GM18873 (cell line): ENCODE results near the gene FOXP4.

Experiments used
- ATAC-seq: cut with Tn5 transposase; IDR thresholded peaks from one replicate; pipeline ENCODE4 v1.9.1; 2021; ENCODE audit warnings: mild to moderate bottlenecking, moderate library complexity, moderate number of reproducible peaks; ENCODE audit not compliant: unreplicated experiment, low FRiP score

Gene FOXP4

GRCh38 chr6:41640426-41640825, 94.2 kb downstream of the FOXP4 start:
- no peak for ATAC-seq

GRCh38 chr6:41641352-41641925, 95.3 kb downstream of the FOXP4 start:
- ATAC-seq, result no peak

GRCh38 chr6:41642090-41642959, 96.1 kb downstream of the FOXP4 start:
- ATAC-seq, result no peak

- no peak for ATAC-seq
Observed at GRCh38 chr6:41642960-41643898, 97.0 kb downstream of the FOXP4 start.

- ATAC-seq, result no peak
Observed at GRCh38 chr6:41643899-41644269, 97.7 kb downstream of the FOXP4 start.

GRCh38 chr6:41644297-41644879, 98.2 kb downstream of the FOXP4 start:
- ATAC-seq, result no peak

- no peak for ATAC-seq
Observed at GRCh38 chr6:41645007-41645618, 98.9 kb downstream of the FOXP4 start.

- no peak for ATAC-seq
Observed at GRCh38 chr6:41646026-41646795, 100.0 kb downstream of the FOXP4 start.

GRCh38 chr6:41647061-41647511, 100.9 kb downstream of the FOXP4 start:
- no peak for ATAC-seq

- ATAC-seq, result no peak
Observed at GRCh38 chr6:41648070-41648585, 101.9 kb downstream of the FOXP4 start.

GRCh38 chr6:41648921-41649320, 102.7 kb downstream of the FOXP4 start:
- ATAC-seq, result no peak

- ATAC-seq, result no peak
Observed at GRCh38 chr6:41649596-41649995, 103.4 kb downstream of the FOXP4 start.

- ATAC-seq, result no peak
Observed at GRCh38 chr6:41650120-41650519, 103.9 kb downstream of the FOXP4 start.

GRCh38 chr6:41651246-41651961, 105.2 kb downstream of the FOXP4 start:
- ATAC-seq, result no peak
